Activated CD4-positive, alpha-beta T cell treated with anti-CD3 and anti-CD28 coated beads, Interleukin-2, amount 10 ng/mL, durations not matched to agents 24 days and 14 days (primary cell): Measurements from ENCODE around the gene ABHD12B. TPM values are rescaled to one million over a fixed set of nuclear protein-coding genes. Genes with fewer than 3 reads are reported as not detected.

Experiments used
- DNase-seq: peaks from one replicate; pipeline ENCODE4 v3.0.0; 2022
- H3K27ac Mint-ChIP-seq: one replicate; pipeline ENCODE4 v1.8.0; 2022; ENCODE audit warnings: mild to moderate bottlenecking, mixed read lengths
- H3K27me3 Mint-ChIP-seq: one replicate; pipeline ENCODE4 v1.8.0; 2022; ENCODE audit warnings: mixed read lengths
- H3K36me3 Mint-ChIP-seq: one replicate; pipeline ENCODE4 v1.8.0; 2022; ENCODE audit warnings: low read depth, mild to moderate bottlenecking, mixed read lengths
- H3K4me1 Mint-ChIP-seq: one replicate; pipeline ENCODE4 v1.8.0; 2021; ENCODE audit warnings: mixed read lengths
- H3K4me3 Mint-ChIP-seq: one replicate; pipeline ENCODE4 v1.8.0; 2022; ENCODE audit warnings: mild to moderate bottlenecking, moderate library complexity, mixed read lengths
- H3K9me3 Mint-ChIP-seq: one replicate; pipeline ENCODE4 v1.8.0; 2021; ENCODE audit warnings: mixed read lengths
- intact Hi-C: fragments of 100-400 bp; cut with micrococcal nuclease; formaldehyde crosslinking; loops from one replicate; pipeline ENCODE4 v1.15.1; 2023
- total RNA-seq: library from RNA; stranded (reverse); gene quantifications from 2 replicates; pipeline ENCODE4 v1.2.3, GENCODE V29; 2022

ABHD12B gene
- total RNA-seq, 1 donor from 2014 or later: not detected

DNA sequence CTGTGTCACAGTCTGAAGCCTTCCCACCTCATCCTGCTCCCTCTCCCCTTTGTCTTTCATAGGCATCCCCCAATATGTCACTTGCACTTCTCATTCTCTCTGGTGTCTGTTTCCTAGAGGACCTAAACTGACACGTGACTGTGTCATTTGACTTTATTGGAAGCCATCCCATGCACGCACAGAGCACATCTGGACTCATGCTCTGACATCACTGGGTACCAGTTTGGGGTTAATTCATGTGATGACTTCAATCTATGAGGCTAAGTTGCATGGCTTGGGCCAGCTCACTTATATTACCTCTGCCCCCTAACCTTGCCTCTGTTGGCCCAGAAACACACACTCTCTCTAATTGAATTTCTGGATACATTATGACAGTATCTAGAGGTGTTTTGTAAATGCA lies 51.0 kb downstream of the ABHD12B start:
- DNase-seq: no peak
- intact Hi-C loops: no loop called here
- H3K27me3 Mint-ChIP-seq: peaks cover 11% of the 10 kb centered on the region
- no peaks in the 10 kb centered on the region for H3K36me3 Mint-ChIP-seq
- no peaks in the 10 kb centered on the region for H3K9me3 Mint-ChIP-seq
- no peak overlapping the region for H3K4me3 Mint-ChIP-seq
- H3K4me1 Mint-ChIP-seq: no peaks in the 10 kb centered on the region
- no peak overlapping the region for H3K27ac Mint-ChIP-seq

DNA sequence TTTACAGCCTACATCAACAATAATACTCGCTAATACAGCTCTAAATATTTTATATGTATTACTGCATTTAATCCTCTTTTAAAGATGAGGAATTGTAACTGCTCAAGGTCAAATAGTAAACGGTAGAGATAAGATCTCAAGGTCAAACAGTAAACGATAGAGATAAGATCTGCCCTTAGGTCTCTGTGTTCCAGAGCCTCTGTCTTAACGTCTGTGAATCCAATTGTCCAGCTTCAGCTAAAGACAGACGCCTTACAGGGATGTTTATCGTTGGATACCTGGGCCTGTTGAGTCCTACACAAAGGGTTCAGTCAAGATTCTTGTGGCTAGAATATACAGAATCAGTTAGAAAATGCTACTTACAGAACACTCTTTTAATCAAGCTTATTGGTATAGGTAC lies 52.4 kb downstream of the ABHD12B start:
- Mint-ChIP-seq H3K27me3 (peaks cover 5% of the 10 kb centered on the region), H3K9me3 (no peaks in the 10 kb centered on the region), H3K36me3 (no peaks in the 10 kb centered on the region), H3K4me1 (no peaks in the 10 kb centered on the region), H3K4me3 (no peak overlapping the region), H3K27ac (no peak overlapping the region)
- DNase-seq: no peak
- intact Hi-C loops: no loop called here

DNA sequence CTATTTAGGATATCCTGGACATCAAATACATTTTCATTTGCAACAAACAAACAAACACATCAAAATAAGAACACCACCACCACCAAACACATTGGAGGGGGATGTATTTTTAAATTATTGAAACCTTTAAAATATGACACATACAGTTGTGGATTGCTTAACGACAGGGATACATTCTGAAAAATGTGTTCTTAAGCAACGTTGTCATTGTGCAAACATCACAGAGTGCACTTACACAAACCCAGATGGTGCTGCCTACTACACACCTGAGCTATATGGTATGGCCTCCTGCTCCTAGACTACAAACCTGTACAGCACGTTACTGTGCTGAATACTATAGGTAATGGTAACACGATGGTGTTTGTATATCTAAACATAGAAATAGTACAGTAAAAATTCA lies 53.0 kb downstream of the ABHD12B start:
- no peaks in the 10 kb centered on the region for H3K4me1 Mint-ChIP-seq
- no peak overlapping the region for H3K27ac Mint-ChIP-seq
- no peaks in the 10 kb centered on the region for H3K36me3 Mint-ChIP-seq
- intact Hi-C loops: no loop called here
- H3K27me3 Mint-ChIP-seq: peaks cover 4% of the 10 kb centered on the region
- no peaks in the 10 kb centered on the region for H3K9me3 Mint-ChIP-seq
- DNase-seq: no peak
- H3K4me3 Mint-ChIP-seq: no peak overlapping the region

DNA sequence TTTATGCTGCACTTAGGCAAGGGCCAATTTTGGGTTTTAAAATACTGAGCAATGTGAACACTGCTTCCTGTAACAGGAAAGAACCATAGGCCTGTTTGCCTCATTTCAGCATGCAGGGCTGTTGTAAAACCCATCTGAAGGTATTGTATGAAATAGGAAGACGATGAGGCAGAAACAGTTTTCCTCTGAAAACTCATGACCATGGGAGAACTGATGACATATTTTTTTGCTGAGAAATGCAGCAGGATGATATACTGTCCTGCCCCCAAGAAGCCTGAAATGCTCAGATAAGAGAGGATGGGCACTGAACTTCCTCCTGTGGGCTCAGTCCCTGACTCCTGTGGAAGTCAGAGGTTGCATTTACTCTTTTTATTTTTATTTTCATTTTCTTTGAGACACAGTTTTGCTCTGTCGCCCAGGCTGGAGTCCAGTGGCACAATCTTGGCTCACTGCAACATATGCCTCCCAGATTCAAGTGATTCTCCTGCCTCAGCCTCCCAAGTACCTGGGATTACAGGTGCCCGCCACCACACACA lies 55.1 kb downstream of the ABHD12B start:
- H3K9me3 Mint-ChIP-seq: no peaks in the 10 kb centered on the region
- no peak overlapping the region for H3K4me3 Mint-ChIP-seq
- H3K36me3 Mint-ChIP-seq: no peaks in the 10 kb centered on the region
- no peaks in the 10 kb centered on the region for H3K4me1 Mint-ChIP-seq
- intact Hi-C loops: no loop called here
- peaks cover 6% of the 10 kb centered on the region for H3K27me3 Mint-ChIP-seq
- DNase-seq: no peak
- H3K27ac Mint-ChIP-seq: no peak overlapping the region

DNA sequence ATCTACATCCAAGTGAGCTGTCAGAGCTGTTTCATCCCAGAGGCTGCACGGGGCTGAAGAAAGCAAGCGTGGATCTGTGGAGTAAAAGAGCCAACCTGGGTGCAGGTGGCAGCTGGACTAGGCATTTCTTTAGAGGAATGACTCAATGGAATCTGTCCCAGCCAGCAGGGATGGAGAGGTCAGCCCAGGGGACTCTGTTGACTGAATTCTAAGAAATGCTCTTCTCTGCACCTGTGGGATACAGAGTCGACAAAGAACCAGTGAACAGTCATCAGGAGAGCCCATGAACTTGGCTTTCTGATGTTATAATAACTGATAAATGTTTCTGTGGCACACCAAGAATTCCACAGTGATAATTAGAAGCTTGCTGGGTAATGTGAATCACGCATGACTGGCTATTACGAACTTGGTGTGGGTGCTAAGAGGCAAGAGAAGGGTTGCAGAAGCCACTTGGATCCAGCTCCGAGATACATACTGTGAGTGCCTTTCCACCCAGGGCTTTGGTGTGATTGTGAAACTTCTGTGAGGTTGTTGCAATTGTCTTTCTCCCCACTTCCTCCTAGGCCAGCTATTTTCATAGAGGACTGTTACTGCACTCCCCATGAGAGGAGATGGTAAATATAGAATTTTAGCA lies 56.3 kb downstream of the ABHD12B start:
- peaks cover 9% of the 10 kb centered on the region for H3K27me3 Mint-ChIP-seq
- intact Hi-C loops: no loop called here
- DNase-seq: no peak
- H3K36me3 Mint-ChIP-seq: no peaks in the 10 kb centered on the region
- no peak overlapping the region for H3K27ac Mint-ChIP-seq
- no peak overlapping the region for H3K4me3 Mint-ChIP-seq
- no peaks in the 10 kb centered on the region for H3K9me3 Mint-ChIP-seq
- no peaks in the 10 kb centered on the region for H3K4me1 Mint-ChIP-seq

DNA sequence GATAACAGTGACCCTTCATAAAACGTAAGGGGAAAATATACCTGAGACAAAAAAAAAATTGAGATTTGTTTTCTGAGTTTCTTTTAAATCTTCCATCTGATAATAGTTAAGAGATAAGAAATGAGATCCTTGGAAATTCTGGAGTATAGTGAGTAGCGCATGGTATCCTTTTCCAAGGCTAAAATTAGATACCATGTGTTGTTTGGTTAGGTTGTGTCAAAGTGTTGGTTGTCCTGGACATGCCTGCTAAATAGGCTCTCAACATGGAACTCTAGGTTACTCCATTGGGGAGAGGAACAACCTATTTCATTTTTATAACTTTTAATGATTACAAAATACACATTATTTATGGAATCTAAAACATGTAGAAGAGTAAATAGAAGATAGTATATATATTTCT lies 57.7 kb downstream of the ABHD12B start:
- Mint-ChIP-seq H3K4me3 (no peak overlapping the region), H3K27ac (no peak overlapping the region), H3K27me3 (peaks cover 9% of the 10 kb centered on the region), H3K9me3 (no peaks in the 10 kb centered on the region), H3K4me1 (no peaks in the 10 kb centered on the region), H3K36me3 (no peaks in the 10 kb centered on the region)
- DNase-seq: no peak
- intact Hi-C loops: no loop called here

DNA sequence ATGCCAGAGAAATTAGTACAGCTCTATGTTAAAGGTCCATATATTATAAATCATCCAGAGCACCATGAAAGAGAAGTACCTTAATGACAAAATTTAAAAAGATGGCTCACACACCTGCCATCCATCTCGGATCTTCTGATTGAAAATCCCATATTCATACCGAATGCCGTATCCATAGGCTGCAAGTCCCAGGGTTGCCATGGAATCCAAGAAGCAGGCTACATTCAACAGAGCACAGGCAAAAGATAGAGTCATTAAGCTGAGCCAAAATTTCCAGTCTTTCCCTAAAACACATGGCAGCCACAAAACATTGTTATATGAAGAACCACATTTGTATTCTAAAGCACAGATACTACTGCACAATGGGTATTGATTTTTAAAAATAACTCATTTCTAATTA lies 59.7 kb downstream of the ABHD12B start:
- DNase-seq: no peak
- Mint-ChIP-seq H3K9me3 (no peaks in the 10 kb centered on the region), H3K36me3 (no peaks in the 10 kb centered on the region), H3K27ac (no peak overlapping the region), H3K4me1 (no peaks in the 10 kb centered on the region), H3K4me3 (no peak overlapping the region), H3K27me3 (peaks cover 7% of the 10 kb centered on the region)
- intact Hi-C loops: no loop called here

DNA sequence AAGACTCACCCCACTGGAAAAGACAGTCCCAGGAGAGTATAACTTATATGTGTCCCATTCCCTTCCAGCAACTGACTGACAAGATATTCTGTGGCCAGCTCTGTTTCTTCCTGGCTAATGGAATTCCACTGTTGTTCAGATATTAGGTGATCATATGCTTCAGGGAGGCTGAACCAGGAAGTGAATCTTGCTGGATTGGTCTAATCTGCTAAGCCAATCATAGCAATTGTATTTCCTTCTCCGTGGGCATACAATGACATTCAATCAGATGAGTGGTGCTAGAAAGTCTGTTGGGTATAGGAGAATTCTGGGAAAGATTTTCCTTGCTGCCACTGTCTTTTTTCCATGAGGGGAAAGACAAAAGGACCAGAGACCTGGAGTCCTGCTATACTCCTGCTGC lies 60.3 kb downstream of the ABHD12B start:
- DNase-seq: no peak
- H3K36me3 Mint-ChIP-seq: no peaks in the 10 kb centered on the region
- no peaks in the 10 kb centered on the region for H3K9me3 Mint-ChIP-seq
- no peak overlapping the region for H3K4me3 Mint-ChIP-seq
- peaks cover 7% of the 10 kb centered on the region for H3K27me3 Mint-ChIP-seq
- intact Hi-C loops: no loop called here
- no peak overlapping the region for H3K27ac Mint-ChIP-seq
- peaks cover 2% of the 10 kb centered on the region for H3K4me1 Mint-ChIP-seq

DNA sequence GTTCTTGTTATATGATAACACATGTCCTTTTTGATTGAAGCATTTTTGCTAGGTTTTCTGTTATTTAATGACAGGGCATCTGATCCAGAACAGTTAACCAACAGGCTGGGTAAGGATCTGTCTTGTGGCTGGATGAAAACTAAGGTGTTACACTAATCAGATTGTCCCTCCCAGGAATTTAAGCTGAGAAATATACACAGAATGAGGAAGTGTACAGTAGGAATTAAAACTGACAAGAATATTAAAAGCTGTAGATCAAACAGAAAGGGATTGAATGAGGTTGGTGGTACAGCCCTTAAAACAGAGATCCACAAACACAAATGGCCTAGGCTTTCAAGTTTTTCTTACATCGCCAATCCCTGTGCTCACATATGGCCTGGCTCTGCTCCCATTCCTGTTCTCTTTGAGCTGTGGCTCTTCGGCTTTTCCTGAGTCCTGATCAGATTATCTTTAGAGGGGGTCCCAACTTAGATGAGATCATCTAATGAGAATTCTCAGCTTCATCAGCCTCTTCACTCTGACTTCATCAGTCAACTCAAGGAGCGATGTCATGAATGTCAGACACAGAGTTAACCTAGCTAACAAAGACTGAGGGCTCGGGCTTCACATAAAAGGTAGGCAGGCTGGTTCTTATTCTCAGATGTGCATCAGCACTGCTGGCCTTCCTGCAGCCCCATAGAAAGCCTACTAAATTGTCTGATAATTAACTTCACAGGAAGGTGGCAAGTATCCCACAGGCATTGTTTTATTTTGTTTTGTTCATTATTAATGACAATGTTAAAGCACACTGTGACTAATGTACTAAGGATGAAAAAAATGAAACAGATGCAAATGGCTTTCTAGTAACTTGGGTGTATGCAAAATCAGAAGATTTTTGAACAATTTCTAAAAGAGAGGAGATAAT lies 61.0 kb downstream of the ABHD12B start:
- intact Hi-C loops: no loop called here
- no peak overlapping the region for H3K4me3 Mint-ChIP-seq
- no peak overlapping the region for H3K27ac Mint-ChIP-seq
- H3K4me1 Mint-ChIP-seq: peaks cover 2% of the 10 kb centered on the region
- H3K36me3 Mint-ChIP-seq: no peaks in the 10 kb centered on the region
- H3K27me3 Mint-ChIP-seq: peaks cover 10% of the 10 kb centered on the region
- H3K9me3 Mint-ChIP-seq: no peaks in the 10 kb centered on the region
- no peak for DNase-seq

DNA sequence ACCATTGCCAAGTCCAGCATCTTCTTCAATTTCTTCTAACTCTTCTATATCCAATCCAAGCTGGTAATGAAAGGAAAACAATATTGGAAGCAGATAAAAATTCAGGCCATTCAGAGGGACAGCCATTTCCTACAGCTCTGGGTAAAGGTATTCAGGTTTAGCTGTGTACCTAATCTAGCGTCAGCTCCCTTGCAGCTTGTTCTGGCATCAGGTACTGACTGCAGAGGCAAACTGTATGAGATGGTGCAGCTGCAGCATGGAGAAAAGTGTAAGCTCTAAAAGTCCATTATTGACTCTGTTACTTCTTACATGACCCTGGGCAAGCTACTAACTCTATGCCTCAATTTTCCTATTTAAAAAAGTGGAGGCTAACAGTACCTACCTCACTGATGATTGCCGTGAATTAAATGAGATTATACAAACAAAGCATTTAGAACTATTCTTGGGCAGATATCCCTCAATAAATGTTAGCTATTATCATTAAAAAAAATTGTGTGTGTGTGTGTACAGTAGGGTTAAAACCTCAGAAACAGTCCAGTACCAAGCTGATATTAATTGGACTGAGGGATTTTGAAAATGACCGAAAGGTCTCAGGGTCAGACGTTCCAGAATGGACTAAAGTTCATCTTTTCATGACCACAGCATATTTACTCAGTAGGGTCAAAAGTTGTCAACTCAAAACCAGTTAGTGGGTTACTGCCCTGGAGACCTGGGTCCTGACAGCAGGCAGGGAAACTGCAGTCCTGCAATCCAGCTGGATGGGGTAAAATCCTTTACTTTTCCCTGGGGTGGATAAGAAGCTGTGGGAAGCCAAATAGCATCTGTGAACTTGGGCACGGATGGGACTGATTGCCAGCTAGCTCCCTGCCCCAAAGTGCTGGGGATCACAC lies 63.5 kb downstream of the ABHD12B start:
- Mint-ChIP-seq H3K4me1 (peaks cover 2% of the 10 kb centered on the region), H3K9me3 (no peaks in the 10 kb centered on the region), H3K27me3 (peaks cover 8% of the 10 kb centered on the region), H3K36me3 (no peaks in the 10 kb centered on the region), H3K4me3 (no peak overlapping the region), H3K27ac (no peak overlapping the region)
- no peak for DNase-seq
- intact Hi-C loops: no loop called here

DNA sequence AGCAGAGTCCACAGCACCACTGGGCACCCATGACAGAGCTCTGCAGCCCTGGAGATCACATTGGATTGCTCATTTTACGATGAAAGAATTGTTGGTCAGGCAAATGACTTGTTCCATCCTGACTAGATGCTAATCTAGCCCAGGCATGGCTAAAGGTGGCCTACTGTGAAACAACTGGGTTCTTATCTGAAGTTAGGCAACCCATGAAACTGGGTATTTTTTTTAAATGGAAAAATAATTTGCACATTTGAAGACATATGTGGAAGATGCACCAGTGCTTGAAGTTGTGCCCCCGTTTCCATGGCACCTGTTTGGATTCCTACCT lies 64.1 kb downstream of the ABHD12B start:
- no peak overlapping the region for H3K4me3 Mint-ChIP-seq
- H3K27ac Mint-ChIP-seq: no peak overlapping the region
- intact Hi-C loops: no loop called here
- peaks cover 11% of the 10 kb centered on the region for H3K27me3 Mint-ChIP-seq
- no peaks in the 10 kb centered on the region for H3K36me3 Mint-ChIP-seq
- H3K9me3 Mint-ChIP-seq: no peaks in the 10 kb centered on the region
- H3K4me1 Mint-ChIP-seq: peaks cover 2% of the 10 kb centered on the region
- no peak for DNase-seq

DNA sequence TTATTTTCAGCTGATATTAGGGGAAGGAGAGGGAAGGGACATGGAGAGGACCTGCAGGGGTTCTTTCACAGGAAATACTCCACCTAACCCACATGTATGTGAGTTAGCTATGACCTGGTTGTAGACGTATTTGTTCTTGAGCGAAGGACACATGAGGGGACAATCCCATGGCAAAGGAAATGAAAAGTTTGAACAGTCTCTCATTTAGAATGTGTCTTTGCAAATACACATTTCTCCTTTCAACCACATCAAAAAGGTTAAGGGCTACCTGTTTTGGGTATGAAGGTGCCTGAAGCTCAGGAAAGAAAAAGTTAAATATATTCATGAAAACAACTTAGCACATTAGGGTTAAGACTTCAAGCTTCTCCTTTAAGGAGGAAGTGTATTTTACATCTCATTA lies 65.0 kb downstream of the ABHD12B start:
- Mint-ChIP-seq H3K4me1 (peaks cover 2% of the 10 kb centered on the region), H3K27ac (no peak overlapping the region), H3K36me3 (no peaks in the 10 kb centered on the region), H3K9me3 (no peaks in the 10 kb centered on the region), H3K4me3 (no peak overlapping the region), H3K27me3 (peaks cover 16% of the 10 kb centered on the region)
- DNase-seq: no peak
- intact Hi-C loops: no loop called here

DNA sequence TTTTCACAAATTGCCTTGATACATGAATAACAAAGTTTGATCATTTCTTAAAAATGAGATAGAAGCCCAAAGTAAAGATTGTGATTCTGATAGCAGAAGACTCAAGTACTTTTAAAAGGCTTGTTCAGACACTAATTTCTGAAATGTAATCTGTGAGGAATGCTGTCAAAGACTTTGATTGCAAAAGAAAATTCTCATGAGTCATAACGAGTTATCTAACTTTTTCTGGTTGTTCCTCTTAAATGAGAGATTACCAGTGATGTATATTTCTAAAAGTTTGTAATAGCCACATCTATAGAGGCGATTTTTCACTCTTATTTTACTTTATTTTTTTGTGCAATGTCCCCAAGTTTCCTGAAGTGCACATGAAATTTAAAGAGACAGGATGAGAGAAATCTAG lies 65.5 kb downstream of the ABHD12B start:
- peaks cover 2% of the 10 kb centered on the region for H3K4me1 Mint-ChIP-seq
- H3K27ac Mint-ChIP-seq: no peak overlapping the region
- H3K9me3 Mint-ChIP-seq: no peaks in the 10 kb centered on the region
- H3K4me3 Mint-ChIP-seq: no peak overlapping the region
- H3K27me3 Mint-ChIP-seq: peaks cover 19% of the 10 kb centered on the region
- intact Hi-C loops: no loop called here
- no peak for DNase-seq
- H3K36me3 Mint-ChIP-seq: no peaks in the 10 kb centered on the region

DNA sequence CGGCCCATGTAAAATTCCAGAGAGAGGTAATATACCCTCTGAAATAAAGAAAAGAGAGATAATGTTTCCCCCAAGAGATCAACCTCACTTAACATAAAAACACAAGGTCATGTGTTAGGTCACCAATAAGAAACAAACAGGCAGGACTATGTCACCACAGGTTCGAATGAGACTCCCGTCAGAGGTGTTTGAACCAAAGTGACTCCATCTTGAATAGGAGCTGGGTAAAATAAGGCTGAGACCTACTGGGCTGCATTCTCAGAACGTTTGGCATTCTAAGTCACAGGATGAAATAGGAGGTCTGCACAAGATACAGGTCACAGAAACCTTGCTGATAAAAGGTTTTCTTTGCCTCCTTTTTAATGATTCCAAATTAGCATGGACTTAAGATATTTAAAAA lies 65.9 kb downstream of the ABHD12B start:
- Mint-ChIP-seq H3K36me3 (no peaks in the 10 kb centered on the region), H3K27me3 (peaks cover 21% of the 10 kb centered on the region), H3K27ac (no peak overlapping the region), H3K4me3 (no peak overlapping the region), H3K4me1 (peaks cover 2% of the 10 kb centered on the region), H3K9me3 (no peaks in the 10 kb centered on the region)
- intact Hi-C loops: no loop called here
- DNase-seq: no peak
